Measurements from ENCODE around the gene IFNGR2. TPM values are rescaled to one million over a fixed set of nuclear protein-coding genes. Genes with fewer than 3 reads are reported as not detected.
A peak's percentile ranks its signal among the peaks of the same experiment; 100 is the strongest.

Gene IFNGR2
- total and polyA plus RNA-seq, 2 donors (not counting 3 experiments of a cell fraction or from before 2014, with no cell fraction given), result 44.2 to 46.1 TPM

DNA sequence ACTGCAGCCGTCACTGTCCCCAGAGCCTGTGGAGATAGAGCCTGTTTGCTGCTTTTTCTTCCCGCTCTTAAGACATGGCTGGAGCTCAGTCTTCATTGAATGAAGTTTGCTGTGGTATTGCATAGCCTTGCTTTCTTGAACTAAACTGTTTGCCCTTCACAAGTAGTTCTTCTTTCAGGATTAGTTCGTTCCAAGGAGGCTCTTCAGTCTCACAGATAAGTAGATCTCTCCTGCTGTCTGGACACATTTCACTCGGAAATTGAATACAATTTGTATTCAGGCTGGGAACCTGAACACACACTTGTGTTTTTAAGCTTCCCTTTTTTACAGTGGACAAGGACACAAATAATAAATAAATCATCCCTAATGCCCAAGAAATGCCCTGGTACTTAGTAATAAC lies 43.8 kb upstream of the IFNGR2 start:
- POLR2A ChIA-PET, result no interaction called here
- FAIRE-seq, result peak; percentile 4
- CTCF ChIA-PET, result interaction anchor here (0.9 to 5.6 kb wide), 7 partner anchors 10 to 160 kb away, joined by 4 to 74 read pairs (median 21); partner anchors contain the start of genes IFNAR1 and IL10RB
- no peaks in the 10 kb centered on the region for H4K20me1 ChIP-seq (replicated peaks; ENCODE audit: control insufficient read depth, extremely low read depth, insufficient read depth, low read length)
- H3K9me1 ChIP-seq (replicated peaks; ENCODE audit: control insufficient read depth, extremely low read depth, insufficient read depth, low read length), result no peaks in the 10 kb centered on the region
- no peak overlapping the region for H3K27ac ChIP-seq (ENCODE audit: insufficient read depth, low read depth, low read length)
- no peaks in the 10 kb centered on the region for H3K27me3 ChIP-seq (ENCODE audit: control insufficient read depth in 2 of 2, insufficient read depth in 2 of 2, low read length in 2 of 2)
- intact Hi-C loops (cut with micrococcal nuclease) (no loop called here), dilution Hi-C loops (cut with MboI; ENCODE audit: extremely low pct_ligation_motif_present, low sequenced_read_pairs) (no loop called here)
- peaks cover 2 to 7% of the 10 kb centered on the region in 2 experiments for H3K36me3 ChIP-seq (ENCODE audit: control insufficient read depth in 2 of 2, extremely low read depth in 1 of 2, insufficient read depth in 2 of 2, low read length in 2 of 2)
- peaks cover 16% of the 10 kb centered on the region for H3K4me1 ChIP-seq (ENCODE audit: control insufficient read depth, extremely low read depth, insufficient read depth, low read length)
- no peak overlapping the region for H3K4me2 ChIP-seq (ENCODE audit: insufficient read depth, low read length)
- no peaks in the 10 kb centered on the region for H3K79me2 ChIP-seq (ENCODE audit: control insufficient read depth, insufficient read depth, low read length)
- H3K9ac ChIP-seq (replicated peaks; ENCODE audit: extremely low read depth, insufficient read depth, low read length), result no peak overlapping the region
- no peak overlapping the region for H3K4me3 ChIP-seq (replicated peaks in 1 of 3; ENCODE audit: insufficient read depth in 1 of 3, low read depth in 1 of 3, low read length in 3 of 3)
- no peaks in the 10 kb centered on the region for H3K9me3 ChIP-seq (replicated peaks; ENCODE audit: control insufficient read depth, insufficient read depth, low read length)
- no TSS peak for BruUV-seq (replicated peaks)
- DNase-seq (ENCODE audit: low read depth, low spot score), result no peak
- no peak overlapping the region for H2AFZ ChIP-seq (ENCODE audit: low read depth, low read length)
- TF ChIP-seq GATA2 (IDR thresholded peaks at IDR 0.05; ENCODE audit: insufficient read depth, insufficient read length, low read depth, low read length), result no peak
- TF ChIP-seq POLR2A (IDR thresholded peaks at IDR 0.05; ENCODE audit: low read depth, low read length), result no peak
- no peak for TF ChIP-seq MYC (IDR thresholded peaks at IDR 0.05; ENCODE audit: low read depth, low read length)
- TF ChIP-seq JUN (IDR thresholded peaks at IDR 0.05; ENCODE audit: borderline replicate concordance, insufficient read depth, insufficient read length, low read depth), result no peak
- TF ChIP-seq, protein P1, sequence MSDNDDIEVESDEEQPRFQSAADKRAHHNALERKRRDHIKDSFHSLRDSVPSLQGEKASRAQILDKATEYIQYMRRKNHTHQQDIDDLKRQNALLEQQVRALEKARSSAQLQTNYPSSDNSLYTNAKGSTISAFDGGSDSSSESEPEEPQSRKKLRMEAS (IDR thresholded peaks at IDR 0.05; ENCODE audit: insufficient read depth, insufficient read length), result no peak
- no peak for TF ChIP-seq EZH2 (IDR thresholded peaks at IDR 0.05; ENCODE audit: borderline replicate concordance, low read depth, low read length, severe bottlenecking)
- TF ChIP-seq POLR2AphosphoS5 (IDR thresholded peaks at IDR 0.05; ENCODE audit: insufficient read depth, low read depth, low read length), result no peak
- TF ChIP-seq, protein P2, sequence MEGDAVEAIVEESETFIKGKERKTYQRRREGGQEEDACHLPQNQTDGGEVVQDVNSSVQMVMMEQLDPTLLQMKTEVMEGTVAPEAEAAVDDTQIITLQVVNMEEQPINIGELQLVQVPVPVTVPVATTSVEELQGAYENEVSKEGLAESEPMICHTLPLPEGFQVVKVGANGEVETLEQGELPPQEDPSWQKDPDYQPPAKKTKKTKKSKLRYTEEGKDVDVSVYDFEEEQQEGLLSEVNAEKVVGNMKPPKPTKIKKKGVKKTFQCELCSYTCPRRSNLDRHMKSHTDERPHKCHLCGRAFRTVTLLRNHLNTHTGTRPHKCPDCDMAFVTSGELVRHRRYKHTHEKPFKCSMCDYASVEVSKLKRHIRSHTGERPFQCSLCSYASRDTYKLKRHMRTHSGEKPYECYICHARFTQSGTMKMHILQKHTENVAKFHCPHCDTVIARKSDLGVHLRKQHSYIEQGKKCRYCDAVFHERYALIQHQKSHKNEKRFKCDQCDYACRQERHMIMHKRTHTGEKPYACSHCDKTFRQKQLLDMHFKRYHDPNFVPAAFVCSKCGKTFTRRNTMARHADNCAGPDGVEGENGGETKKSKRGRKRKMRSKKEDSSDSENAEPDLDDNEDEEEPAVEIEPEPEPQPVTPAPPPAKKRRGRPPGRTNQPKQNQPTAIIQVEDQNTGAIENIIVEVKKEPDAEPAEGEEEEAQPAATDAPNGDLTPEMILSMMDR (IDR thresholded peaks at IDR 0.05; ENCODE audit: extremely low read depth in 1 of 2, insufficient read depth in 1 of 2, low read depth in 1 of 2, low read length in 2 of 2), result no peak

Data from endothelial cell of umbilical vein (primary cell).